Colonic mucosa (tissue), 4 donors: ENCODE data around the gene WDR86. TPM values are rescaled to one million over a fixed set of nuclear protein-coding genes. Genes with fewer than 3 reads are reported as not detected.
A peak's percentile ranks its signal among the peaks of the same experiment; 100 is the strongest.

Experiments
- DNase-seq: peaks from one replicate; pipeline ENCODE4 v3.0.0-alpha.2; 2020
- H3K27ac ChIP-seq: fragments of 200-600 bp; one replicate; pipeline ENCODE4 v1.8.0; 2021
- H3K27me3 ChIP-seq: fragments of 200-600 bp; one replicate; pipeline ENCODE4 v1.8.0; 2021
- H3K36me3 ChIP-seq: fragments of 200-600 bp; one replicate; pipeline ENCODE4 v1.8.0; 2021
- H3K4me1 ChIP-seq: fragments of 200-600 bp; one replicate; pipeline ENCODE4 v1.8.0; 2021; ENCODE audit warnings: mild to moderate bottlenecking
- H3K4me3 ChIP-seq: fragments of 200-600 bp; one replicate; pipeline ENCODE4 v1.8.0; 2021
- H3K9ac ChIP-seq, 2 donors: one replicate each; pipeline ENCODE4 v1.7.0; 2013; ENCODE audit warnings: control low read depth in 2 of 2, low read depth in 2 of 2, low read length in 2 of 2
- H3K9me3 ChIP-seq: fragments of 200-600 bp; one replicate; pipeline ENCODE4 v1.8.0; 2021
- intact Hi-C: fragments of 100-400 bp; cut with DNase I; formaldehyde crosslinking; loops from one replicate; pipeline ENCODE4 v1.14.1; 2022
- total RNA-seq, 2 donors: library from RNA; stranded (reverse); fragmentation: NEBNext Ultra II Directional in 1 of 2; extraction: Animal tissue kit (Norgen Biotek cat#: 25700) in 1 of 2; gene quantifications; one replicate each; pipeline ENCODE4 v1.2.1, GENCODE V29; 2021
- TF ChIP-seq, protein P1 (sequence below): fragments of 200-600 bp; IDR thresholded peaks from one replicate; pipeline ENCODE4 v1.8.0; 2022; ENCODE audit warnings: antibody characterized with exemption, mild to moderate bottlenecking
- donor health status: healthy.
- donor health status: DM: no; HTN: no; CAD: no.
- donor health status: DM: no; HTN: no; CAD: no.

The WDR86 gene
- total RNA-seq, 2 donors from 2014 or later: 1.2 TPM; not detected in 1

- TF ChIP-seq, protein P1, sequence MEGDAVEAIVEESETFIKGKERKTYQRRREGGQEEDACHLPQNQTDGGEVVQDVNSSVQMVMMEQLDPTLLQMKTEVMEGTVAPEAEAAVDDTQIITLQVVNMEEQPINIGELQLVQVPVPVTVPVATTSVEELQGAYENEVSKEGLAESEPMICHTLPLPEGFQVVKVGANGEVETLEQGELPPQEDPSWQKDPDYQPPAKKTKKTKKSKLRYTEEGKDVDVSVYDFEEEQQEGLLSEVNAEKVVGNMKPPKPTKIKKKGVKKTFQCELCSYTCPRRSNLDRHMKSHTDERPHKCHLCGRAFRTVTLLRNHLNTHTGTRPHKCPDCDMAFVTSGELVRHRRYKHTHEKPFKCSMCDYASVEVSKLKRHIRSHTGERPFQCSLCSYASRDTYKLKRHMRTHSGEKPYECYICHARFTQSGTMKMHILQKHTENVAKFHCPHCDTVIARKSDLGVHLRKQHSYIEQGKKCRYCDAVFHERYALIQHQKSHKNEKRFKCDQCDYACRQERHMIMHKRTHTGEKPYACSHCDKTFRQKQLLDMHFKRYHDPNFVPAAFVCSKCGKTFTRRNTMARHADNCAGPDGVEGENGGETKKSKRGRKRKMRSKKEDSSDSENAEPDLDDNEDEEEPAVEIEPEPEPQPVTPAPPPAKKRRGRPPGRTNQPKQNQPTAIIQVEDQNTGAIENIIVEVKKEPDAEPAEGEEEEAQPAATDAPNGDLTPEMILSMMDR: no peak
- intact Hi-C loops: no loop called here
- H3K27ac ChIP-seq: peak overlapping the region; percentile 19
- peak overlapping the region in 1 of 2 donors; percentile 1 for H3K9ac ChIP-seq
- DNase-seq: no peak
- H3K36me3 ChIP-seq: no peaks in the 10 kb centered on the region
- no peak overlapping the region for H3K4me3 ChIP-seq
- no peaks in the 10 kb centered on the region for H3K4me1 ChIP-seq
- no peaks in the 10 kb centered on the region for H3K9me3 ChIP-seq
- H3K27me3 ChIP-seq: no peaks in the 10 kb centered on the region
Observed at GRCh38 chr7:151425670-151426440, 16.0 kb upstream of the WDR86 start.

GRCh38 chr7:151424799-151425198 lies 15.0 kb upstream of the WDR86 start:
- no peaks in the 10 kb centered on the region for H3K36me3 ChIP-seq
- intact Hi-C loops: no loop called here
- H3K27ac ChIP-seq: no peak overlapping the region
- H3K9ac ChIP-seq: no peak overlapping the region
- TF ChIP-seq, protein P1: no peak
- no peaks in the 10 kb centered on the region for H3K4me1 ChIP-seq
- H3K4me3 ChIP-seq: no peak overlapping the region
- H3K27me3 ChIP-seq: no peaks in the 10 kb centered on the region
- no peaks in the 10 kb centered on the region for H3K9me3 ChIP-seq
- DNase-seq: no peak

- intact Hi-C loops: no loop called here
- H3K27ac ChIP-seq: no peak overlapping the region
- H3K36me3 ChIP-seq: no peaks in the 10 kb centered on the region
- H3K9me3 ChIP-seq: no peaks in the 10 kb centered on the region
- no peak overlapping the region for H3K4me3 ChIP-seq
- H3K27me3 ChIP-seq: no peaks in the 10 kb centered on the region
- TF ChIP-seq, protein P1: no peak
- no peak for DNase-seq
- no peaks in the 10 kb centered on the region for H3K4me1 ChIP-seq
- H3K9ac ChIP-seq: no peak overlapping the region
Observed at GRCh38 chr7:151423936-151424335, 14.1 kb upstream of the WDR86 start.

- H3K36me3 ChIP-seq: no peaks in the 10 kb centered on the region
- H3K27ac ChIP-seq: no peak overlapping the region
- no peak overlapping the region for H3K4me3 ChIP-seq
- TF ChIP-seq, protein P1: no peak
- no peak for DNase-seq
- H3K27me3 ChIP-seq: no peaks in the 10 kb centered on the region
- intact Hi-C loops: no loop called here
- H3K9ac ChIP-seq: no peak overlapping the region
- H3K9me3 ChIP-seq: no peaks in the 10 kb centered on the region
- no peaks in the 10 kb centered on the region for H3K4me1 ChIP-seq
Observed at GRCh38 chr7:151423226-151423625, 13.4 kb upstream of the WDR86 start.

- H3K9ac ChIP-seq: no peak overlapping the region
- H3K27me3 ChIP-seq: no peaks in the 10 kb centered on the region
- no peak overlapping the region for H3K4me3 ChIP-seq
- intact Hi-C loops: no loop called here
- TF ChIP-seq, protein P1: no peak
- no peak overlapping the region for H3K27ac ChIP-seq
- DNase-seq: no peak
- H3K36me3 ChIP-seq: no peaks in the 10 kb centered on the region
- H3K4me1 ChIP-seq: no peaks in the 10 kb centered on the region
- H3K9me3 ChIP-seq: no peaks in the 10 kb centered on the region
Observed at GRCh38 chr7:151422212-151422611, 12.4 kb upstream of the WDR86 start.
